OCI-LY3 (cell line): ENCODE data around the gene PPP3CA.

Experiments used
- EZH2phosphoT487 ChIP-seq: fragments of 200-600 bp; shearing (Covaris generic); IDR thresholded peaks from 2 replicates; pipeline ENCODE4 v1.6.1; 2018; ENCODE audit warnings: antibody characterized with exemption, mixed run types, low read depth
- TF ChIP-seq, protein P1 (sequence below): fragments of 200-600, 300-600 bp; sonication (generic); IDR thresholded peaks from 2 replicates; pipeline ENCODE4 v1.5.1; 2014; ENCODE audit warnings: antibody characterized with exemption, low read length, low read depth

GRCh38 chr4:101101072-101101471 is 246.3 kb downstream of the PPP3CA start:
- TF ChIP-seq, protein P1, sequence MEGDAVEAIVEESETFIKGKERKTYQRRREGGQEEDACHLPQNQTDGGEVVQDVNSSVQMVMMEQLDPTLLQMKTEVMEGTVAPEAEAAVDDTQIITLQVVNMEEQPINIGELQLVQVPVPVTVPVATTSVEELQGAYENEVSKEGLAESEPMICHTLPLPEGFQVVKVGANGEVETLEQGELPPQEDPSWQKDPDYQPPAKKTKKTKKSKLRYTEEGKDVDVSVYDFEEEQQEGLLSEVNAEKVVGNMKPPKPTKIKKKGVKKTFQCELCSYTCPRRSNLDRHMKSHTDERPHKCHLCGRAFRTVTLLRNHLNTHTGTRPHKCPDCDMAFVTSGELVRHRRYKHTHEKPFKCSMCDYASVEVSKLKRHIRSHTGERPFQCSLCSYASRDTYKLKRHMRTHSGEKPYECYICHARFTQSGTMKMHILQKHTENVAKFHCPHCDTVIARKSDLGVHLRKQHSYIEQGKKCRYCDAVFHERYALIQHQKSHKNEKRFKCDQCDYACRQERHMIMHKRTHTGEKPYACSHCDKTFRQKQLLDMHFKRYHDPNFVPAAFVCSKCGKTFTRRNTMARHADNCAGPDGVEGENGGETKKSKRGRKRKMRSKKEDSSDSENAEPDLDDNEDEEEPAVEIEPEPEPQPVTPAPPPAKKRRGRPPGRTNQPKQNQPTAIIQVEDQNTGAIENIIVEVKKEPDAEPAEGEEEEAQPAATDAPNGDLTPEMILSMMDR = no peak
- no peak for TF ChIP-seq EZH2phosphoT487
